H7 (cell line): ENCODE results near the gene STYXL2. TPM values are rescaled to one million over a fixed set of nuclear protein-coding genes. Genes with fewer than 3 reads are reported as not detected.

ENCODE experiments used
- DNase-seq: peaks from one replicate; pipeline ENCODE4 v3.0.0; 2012
- H3K27me3 ChIP-seq: 2 replicates; pipeline ENCODE4 v1.6.0; 2011; ENCODE audit warnings: mild to moderate bottlenecking, low read length; ENCODE audit not compliant: control insufficient read depth, insufficient read depth
- H3K36me3 ChIP-seq: replicated peaks from 2 replicates; pipeline ENCODE4 v1.5.1; 2011; ENCODE audit warnings: low read length; ENCODE audit not compliant: control insufficient read depth, insufficient read depth
- H3K4me3 ChIP-seq: 2 replicates; pipeline ENCODE4 v1.5.1; 2011; ENCODE audit warnings: low read depth, mild to moderate bottlenecking, control low read depth, low read length, moderate library complexity; ENCODE audit not compliant: insufficient read depth
- total RNA-seq: library from RNA; depleted of rRNA; stranded (reverse); fragments of >200 nt; shearing (Covaris generic); gene quantifications from 2 replicates; pipeline ENCODE4 v1.2.3, GENCODE V29; 2014; rRNA removed

The STYXL2 gene
- 0.07 and 0.24 TPM in 2 replicates for total RNA-seq

DNA sequence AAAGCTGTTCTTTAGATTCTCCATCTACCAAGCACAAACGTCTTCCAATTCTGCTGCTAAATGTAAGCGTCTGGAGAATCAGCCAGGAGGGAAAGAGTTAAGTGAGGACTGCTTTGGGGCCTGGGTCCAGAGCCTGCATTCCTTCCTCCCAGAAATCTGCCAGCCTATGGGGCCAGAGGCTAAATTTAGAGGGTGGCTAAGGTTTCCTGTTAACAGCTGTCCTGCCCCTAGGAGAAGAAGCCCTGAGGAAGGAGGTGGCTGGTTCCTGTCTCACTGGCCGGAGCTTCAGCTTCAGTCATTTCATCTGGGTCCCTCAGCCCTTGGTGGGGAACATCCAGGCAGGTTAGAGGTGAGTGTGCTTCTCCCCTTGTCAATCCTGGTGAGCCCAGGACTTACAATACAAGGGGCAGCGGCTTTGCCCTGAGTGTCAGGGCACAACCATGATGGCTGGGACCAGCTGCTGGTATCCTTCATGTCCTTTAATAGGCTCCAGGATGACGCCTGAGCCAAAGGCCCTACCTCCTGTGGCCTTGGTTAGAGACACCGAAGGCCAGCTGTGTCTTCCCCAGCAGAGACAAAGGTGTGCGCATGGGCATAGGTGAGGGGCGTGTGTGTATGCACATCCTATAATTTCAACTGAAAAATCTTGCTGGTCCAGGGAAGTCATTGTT lies at the start of gene STYXL2:
Gene STYXL2 (plus strand): TSS at position 230 of the 671 bp plus-strand sequence. CDS start 775 bp downstream, outside the sequence.
- Histone ChIP-seq H3K4me3 (no peak within 1 kb of the TSS), H3K27me3 (no peaks in the 10 kb centered on the region), H3K36me3 (no peaks in the 10 kb centered on the region)
- DNase-seq, result peak; percentile 38

DNA sequence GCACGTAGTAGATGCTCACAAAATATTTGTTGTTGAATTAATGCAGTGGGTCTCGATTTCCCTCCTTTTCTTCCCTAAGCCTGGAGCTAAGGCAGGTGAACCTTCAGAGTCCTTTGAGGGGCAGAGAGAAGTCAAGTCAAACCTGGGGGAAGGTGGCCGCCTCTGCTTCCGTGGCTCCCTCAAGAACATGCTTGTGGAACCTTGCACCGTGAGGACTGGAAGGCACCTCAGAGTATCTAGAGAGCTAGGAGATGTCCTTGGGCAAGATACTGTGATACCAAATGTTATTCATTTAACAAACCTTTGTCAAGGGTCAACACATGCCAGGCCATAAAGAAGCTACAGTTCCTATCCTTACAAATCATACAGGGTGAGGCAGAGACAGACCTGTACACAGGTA lies 42.0 kb upstream of the STYXL2 start:
- H3K36me3 ChIP-seq, result no peaks in the 10 kb centered on the region
- no peak overlapping the region for H3K4me3 ChIP-seq
- DNase-seq, result no peak
- no peaks in the 10 kb centered on the region for H3K27me3 ChIP-seq

DNA sequence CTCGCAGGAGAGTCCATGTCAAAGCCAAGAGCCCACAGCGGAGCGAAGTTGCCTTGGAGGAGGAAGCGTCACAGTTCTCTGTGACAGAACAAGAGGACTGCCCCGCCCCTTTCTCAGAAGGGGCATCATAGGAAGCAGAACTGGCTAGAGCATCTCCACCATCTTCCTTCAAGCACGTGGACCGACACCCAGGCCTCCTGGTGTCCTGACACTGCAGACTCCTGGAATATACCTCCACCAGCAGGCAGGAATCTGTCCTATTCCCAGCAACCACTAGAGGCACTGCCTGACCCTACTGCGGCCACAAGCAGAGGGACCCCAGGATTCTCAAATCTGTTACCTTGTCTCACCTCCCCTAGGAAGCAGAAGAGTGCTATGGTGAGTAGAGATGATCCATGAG lies 41.5 kb upstream of the STYXL2 start:
- DNase-seq, result peak; percentile 78
- H3K27me3 ChIP-seq, result no peaks in the 10 kb centered on the region
- H3K4me3 ChIP-seq, result no peak overlapping the region
- H3K36me3 ChIP-seq, result no peaks in the 10 kb centered on the region

DNA sequence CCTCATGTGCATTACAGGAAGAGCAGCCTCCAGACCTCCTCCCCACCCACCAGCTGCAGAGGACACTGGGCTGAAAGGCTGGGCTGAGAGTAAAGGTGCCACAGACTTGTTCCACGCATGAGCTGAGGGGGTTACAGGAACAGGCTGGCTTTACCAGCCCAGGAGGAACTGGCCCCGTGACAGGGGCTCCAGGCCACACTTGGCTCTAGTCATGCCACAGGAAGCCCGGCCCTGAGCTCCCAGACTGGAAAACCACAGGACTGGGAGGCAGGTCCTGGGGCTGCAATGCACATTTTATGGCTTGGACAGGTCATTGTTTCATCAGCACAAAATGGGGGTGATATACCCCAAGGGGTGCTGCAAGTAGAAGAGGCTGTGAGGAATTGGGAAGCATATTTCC lies 39.3 kb upstream of the STYXL2 start:
- no peak overlapping the region for H3K4me3 ChIP-seq
- H3K27me3 ChIP-seq, result no peaks in the 10 kb centered on the region
- H3K36me3 ChIP-seq, result no peaks in the 10 kb centered on the region
- no peak for DNase-seq

DNA sequence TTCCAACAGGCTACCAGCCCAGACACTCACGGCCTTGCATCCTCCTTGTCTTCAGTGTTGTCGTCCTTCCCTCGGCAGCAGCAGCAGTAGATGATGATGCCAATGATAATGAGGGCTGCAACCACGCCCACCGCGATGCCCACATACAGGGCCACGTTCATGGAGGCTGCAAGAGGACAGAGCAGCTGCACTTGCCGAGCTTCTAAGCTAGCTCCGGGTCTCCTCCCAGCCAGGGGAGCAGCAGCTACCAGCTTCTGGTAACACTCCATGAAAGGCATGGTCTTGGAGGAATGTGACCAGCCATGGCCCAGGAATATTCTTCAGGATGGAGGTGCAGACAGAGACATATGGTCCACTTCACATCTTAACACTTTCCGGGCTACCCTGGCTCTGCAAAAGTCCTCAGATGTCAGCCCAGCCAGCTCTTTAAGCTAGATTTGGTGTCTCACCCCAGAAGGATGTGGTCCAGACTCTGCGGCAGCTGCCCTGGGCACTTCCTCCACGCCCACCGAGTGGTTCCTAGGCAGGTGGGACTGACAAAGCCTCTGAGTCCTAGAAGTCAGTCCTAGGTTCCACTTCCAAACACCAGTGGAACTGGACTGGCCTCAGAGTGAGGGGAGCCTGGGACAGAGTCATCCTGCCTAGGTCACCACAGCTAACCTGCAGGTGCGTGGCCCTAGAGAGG lies 38.8 kb upstream of the STYXL2 start:
- Histone ChIP-seq H3K27me3 (no peaks in the 10 kb centered on the region; the same call in 1 of the 2 replicates), H3K36me3 (no peaks in the 10 kb centered on the region), H3K4me3 (no peak overlapping the region)
- no peak for DNase-seq

DNA sequence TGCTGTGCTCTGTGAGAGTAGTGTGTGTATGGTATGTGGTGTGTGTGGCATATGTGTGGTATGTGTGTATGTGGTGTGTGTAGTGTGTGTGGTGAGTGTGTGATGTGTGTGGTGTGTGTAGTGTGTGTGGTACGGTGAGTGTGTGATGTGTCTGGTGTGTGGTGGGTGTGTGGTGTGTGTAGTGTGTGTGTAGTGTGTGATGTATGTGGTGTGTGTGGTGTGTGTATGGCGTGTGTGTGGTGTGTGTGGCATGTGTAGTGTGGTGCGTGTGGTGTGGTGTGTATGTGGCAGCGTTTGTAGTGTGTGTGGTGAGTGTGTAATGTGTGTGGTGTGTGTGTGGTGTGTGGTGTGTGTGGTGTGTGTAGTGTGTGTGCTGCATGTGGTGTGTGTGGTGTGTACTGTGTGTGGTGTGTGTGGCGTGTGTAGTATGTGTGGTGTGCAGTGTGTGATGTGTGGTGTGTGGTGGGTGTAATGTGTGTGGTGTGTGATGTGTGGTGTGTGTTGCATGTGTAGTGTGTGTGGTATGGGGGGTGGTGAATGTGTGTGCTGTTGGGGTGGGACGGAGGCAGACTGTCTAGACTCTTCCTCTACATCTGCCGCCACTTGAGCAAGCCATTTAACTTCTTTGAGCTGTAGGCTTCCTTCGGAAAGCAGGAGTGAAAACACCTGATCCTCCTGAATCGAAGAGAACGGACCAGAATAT lies 37.2 kb upstream of the STYXL2 start:
- Histone ChIP-seq H3K36me3 (no peaks in the 10 kb centered on the region), H3K4me3 (no peak overlapping the region), H3K27me3 (no peaks in the 10 kb centered on the region; the same call in 1 of the 2 replicates)
- no peak for DNase-seq

DNA sequence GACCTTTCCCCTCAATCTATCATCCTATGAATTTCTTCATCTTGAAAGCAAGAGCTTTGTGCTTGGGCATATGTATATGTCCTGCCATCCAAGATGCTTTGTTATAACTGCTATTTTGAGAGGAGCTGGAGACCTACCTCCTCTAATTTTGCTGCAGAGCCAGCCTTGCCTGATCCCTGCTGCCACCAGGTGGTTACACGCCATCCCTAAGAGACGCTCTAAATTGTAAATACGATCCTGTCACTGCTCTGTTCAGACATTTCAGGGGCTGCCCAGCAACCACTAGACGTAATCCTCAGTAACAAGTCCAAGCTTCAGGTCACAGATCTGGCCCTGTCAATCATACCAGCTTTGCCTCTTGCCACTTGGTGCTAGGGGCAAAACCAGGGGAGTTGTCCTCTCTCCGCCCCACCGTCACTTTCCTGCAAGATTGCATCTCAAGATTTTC lies 36.6 kb upstream of the STYXL2 start:
- peak; percentile 65 for DNase-seq
- no peak overlapping the region for H3K4me3 ChIP-seq
- H3K36me3 ChIP-seq, result no peaks in the 10 kb centered on the region
- no peaks in the 10 kb centered on the region; the same call in 1 of the 2 replicates for H3K27me3 ChIP-seq

DNA sequence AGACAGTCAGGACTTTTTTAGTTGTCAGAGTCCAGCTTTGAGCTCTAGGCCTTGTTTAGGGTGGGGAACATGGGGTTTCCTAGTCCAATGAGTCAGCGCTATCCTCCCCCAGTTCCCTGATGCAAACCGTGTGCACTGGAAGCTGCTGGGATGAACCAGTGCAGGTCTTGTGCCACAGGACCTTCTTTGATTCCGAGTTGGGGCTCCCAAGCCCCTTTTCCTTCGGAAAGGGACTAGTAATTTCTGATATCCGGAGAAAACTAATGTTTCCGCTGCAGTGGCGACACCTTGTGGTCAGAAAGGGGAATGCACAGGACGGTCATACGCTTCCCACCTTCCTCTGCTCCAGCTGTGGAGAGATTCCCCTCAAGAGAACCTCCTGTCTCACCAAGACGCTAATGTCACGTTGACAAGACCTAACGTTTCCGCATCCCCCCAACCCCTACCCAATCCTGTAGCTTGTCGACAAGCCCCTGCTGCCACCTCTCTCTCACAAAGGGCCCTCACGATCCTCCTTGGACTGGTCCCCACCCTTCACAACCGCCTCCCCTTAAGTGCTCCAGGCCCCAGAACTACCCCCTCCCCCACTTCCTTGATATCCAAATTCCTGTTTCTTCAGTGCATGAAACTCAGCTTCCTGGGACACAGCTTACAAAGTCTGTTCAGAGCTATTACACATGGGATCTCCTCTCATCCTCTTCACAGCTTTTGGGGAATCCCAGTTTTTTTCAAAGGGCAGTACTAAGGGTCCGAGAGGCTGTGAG lies 34.6 kb upstream of the STYXL2 start:
- peak overlapping the region; percentile 8; the same call in 1 of the 2 replicates for H3K4me3 ChIP-seq
- peak; percentile 77 for DNase-seq
- H3K36me3 ChIP-seq, result no peaks in the 10 kb centered on the region
- no peaks in the 10 kb centered on the region; the same call in 1 of the 2 replicates for H3K27me3 ChIP-seq

DNA sequence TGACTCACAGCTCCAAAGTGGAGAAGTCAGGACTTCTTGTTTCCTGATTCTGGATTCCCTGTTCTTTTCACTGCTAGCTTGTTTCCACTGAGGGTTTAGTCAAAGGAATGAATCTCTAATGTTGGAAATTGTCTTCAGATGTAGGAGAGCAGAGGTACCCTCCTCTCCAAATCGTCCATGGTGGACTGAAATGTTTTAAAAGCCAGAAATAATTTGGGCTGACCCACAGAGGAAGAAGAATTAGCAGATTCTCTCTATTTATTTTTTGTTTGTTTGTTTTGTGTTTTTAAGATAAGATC lies 34.1 kb upstream of the STYXL2 start:
- H3K27me3 ChIP-seq, result no peaks in the 10 kb centered on the region; the same call in 1 of the 2 replicates
- H3K4me3 ChIP-seq, result no peak overlapping the region
- DNase-seq, result no peak
- H3K36me3 ChIP-seq, result no peaks in the 10 kb centered on the region

DNA sequence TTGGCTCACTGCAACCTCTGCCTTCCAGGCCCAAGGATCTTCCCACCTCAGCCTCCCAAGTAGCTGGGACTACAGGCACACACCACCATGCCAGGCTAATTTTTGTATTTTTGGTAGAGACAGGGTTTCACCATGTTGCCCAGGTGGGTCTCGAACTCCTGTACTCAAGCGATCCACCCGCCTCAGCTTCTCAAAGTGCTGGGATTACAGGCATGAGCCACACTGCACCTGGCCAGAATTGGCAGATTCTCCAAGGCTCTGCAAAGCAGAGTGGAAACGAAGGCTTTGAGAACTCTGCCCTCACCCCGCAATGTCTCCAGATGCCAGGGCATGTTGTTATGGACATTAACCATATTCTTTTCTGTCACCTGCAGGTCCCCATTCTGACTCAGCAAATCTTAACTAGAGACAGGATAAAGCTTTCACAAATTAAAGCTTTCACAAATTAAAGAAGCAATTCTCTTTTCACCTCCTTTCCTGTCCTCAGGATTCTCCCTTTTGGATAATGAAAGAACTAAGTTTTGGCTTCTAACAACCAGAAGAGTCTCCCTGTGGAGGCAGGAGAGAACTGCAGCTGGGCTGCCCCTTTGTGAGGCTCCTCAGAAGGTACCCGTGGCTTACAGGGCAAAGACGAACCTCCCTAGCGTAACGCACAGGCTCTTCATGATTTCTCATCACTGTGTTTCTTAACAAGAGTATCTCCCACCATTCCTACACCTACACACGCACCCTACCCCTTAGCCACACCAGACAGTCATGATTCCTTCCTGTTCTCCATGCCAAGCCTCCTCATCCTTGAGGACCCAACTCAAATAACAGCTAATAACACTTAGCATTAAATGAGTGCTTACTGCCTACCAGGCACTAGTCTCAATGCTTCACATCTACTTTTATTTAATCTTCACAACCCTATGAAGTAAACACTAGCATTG lies 33.5 kb upstream of the STYXL2 start:
- DNase-seq, result peak; percentile 61
- no peak overlapping the region for H3K4me3 ChIP-seq
- H3K36me3 ChIP-seq, result no peaks in the 10 kb centered on the region
- H3K27me3 ChIP-seq, result no peaks in the 10 kb centered on the region; the same call in 1 of the 2 replicates

DNA sequence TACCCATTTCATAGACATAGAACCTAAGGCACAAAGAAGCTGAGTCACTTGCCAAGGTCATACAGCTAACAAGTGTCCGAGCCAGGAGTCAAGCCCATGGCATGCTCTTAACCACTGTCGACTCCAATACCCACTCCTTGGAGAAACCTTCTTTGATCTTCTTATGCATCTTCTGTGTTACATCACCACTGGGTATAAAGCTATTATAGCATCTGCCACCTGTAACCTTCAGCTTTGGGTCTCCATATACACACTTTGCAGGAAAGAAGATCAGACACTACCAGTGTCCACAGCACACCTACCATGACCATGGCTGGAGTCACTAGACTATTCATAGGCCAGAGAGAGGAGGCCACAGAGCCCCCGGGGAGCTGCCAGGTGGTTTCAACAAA lies 32.8 kb upstream of the STYXL2 start:
- no peak for DNase-seq
- H3K27me3 ChIP-seq, result no peaks in the 10 kb centered on the region; the same call in 1 of the 2 replicates
- H3K4me3 ChIP-seq, result no peak overlapping the region
- no peaks in the 10 kb centered on the region for H3K36me3 ChIP-seq

DNA sequence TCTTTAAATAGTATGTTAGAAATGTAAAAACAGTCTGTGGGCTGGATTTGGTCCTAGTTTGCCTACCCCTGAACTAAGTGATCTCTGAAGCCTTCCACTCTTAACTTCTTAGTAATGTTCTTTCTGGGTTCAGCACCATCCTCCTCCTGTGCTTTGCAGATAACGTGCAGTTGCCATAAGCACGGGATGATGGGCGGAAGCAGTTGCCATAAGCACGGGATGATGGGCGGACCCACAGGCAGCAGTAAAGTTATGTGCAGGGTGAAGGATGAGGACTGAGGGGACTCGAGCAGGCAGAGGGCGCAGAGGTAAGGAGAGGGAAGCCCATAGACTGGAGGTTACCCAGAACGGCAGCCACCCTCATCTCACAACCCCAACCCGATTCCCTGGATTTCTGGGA lies 29.3 kb upstream of the STYXL2 start:
- DNase-seq, result no peak
- Histone ChIP-seq H3K27me3 (peaks cover 1% of the 10 kb centered on the region; the same call in 1 of the 2 replicates), H3K4me3 (no peak overlapping the region), H3K36me3 (no peaks in the 10 kb centered on the region)

DNA sequence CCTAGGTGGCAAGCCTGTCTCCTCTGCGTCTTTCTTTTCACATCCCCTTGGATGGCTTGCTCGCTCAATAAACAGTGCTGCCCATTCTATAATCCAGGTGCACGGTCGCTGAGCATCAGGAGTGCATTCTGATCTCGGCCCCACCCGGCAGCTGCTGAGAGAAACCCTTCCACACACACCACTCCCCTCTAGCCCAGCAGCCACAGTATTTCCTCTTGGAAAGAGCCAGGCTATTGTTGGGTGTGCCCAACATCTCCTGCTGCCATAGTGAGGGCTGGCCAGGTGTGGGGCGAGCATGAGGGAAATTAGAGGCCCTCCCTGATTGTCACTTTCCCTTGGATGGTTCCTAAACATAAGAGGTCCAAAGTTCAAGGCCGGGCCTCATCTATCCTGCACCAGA lies 28.4 kb upstream of the STYXL2 start:
- Histone ChIP-seq H3K36me3 (no peaks in the 10 kb centered on the region), H3K27me3 (0 out of 2 replicates have a peak, but pooled peaks cover 1% of the 10 kb centered on the region), H3K4me3 (no peak overlapping the region)
- DNase-seq, result no peak
